ENCODE measurements around the gene RCBTB1.

Gene RCBTB1

DNA sequence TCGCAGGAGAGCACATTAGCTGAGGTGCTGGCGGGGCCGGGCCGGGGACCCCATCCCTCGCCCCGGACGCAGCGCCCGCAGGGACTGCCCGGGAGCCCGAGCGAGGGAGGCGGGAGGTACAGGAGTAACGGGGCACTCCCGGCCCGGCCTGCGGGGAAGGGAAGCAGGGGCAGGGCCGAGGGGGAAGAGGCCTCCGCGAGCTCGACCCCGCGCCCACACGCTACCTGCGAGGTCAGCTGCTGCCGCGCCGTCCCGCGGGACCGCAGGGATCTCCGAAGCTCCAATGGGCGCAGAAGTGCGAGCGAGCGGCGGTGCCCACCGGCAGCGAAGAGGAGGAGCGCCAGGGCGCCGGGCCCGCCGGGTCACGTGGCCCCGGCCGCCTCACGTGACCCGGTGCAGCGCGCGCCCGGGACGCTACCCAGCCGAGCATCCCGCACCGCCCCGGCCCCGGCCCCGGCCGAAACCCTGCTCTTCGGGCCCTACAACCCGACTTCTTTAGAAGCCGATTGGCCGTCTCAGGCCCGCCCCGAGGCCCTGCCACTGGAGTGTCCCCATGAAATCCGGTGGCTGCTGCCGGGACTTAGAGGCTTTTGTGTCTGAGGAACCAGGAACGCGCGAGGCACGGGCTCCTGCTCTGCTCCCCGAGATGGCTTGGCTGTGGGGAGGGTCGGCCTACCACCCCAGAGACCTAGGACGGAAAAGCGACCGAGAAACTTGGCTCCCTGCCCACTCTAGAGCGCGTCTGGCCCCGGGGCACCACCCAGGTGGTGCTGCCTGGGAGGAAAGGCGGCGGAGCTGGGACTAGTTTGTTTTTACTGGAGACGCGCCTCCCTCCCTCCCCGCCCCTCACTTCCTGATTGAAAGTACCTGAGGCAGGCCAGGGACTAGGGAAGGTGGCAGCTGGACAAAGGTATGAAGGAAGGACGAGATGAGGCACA lies at the start of gene RCBTB1:
RCBTB1 (minus strand) TSS at position 339 of the 938 bp plus-strand sequence. CDS start 18,279 bp downstream, outside the sequence.
- DNase-seq (ENCODE audit: low read depth): no peak
- peak within 1 kb of the TSS; percentile 85 for H3K4me3 ChIP-seq (ENCODE audit: low read depth, low read length)
- TF ChIP-seq, protein P1, sequence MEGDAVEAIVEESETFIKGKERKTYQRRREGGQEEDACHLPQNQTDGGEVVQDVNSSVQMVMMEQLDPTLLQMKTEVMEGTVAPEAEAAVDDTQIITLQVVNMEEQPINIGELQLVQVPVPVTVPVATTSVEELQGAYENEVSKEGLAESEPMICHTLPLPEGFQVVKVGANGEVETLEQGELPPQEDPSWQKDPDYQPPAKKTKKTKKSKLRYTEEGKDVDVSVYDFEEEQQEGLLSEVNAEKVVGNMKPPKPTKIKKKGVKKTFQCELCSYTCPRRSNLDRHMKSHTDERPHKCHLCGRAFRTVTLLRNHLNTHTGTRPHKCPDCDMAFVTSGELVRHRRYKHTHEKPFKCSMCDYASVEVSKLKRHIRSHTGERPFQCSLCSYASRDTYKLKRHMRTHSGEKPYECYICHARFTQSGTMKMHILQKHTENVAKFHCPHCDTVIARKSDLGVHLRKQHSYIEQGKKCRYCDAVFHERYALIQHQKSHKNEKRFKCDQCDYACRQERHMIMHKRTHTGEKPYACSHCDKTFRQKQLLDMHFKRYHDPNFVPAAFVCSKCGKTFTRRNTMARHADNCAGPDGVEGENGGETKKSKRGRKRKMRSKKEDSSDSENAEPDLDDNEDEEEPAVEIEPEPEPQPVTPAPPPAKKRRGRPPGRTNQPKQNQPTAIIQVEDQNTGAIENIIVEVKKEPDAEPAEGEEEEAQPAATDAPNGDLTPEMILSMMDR (IDR thresholded peaks at IDR 0.05; ENCODE audit: control insufficient read depth, extremely low read depth, insufficient read depth): no peak

DNA sequence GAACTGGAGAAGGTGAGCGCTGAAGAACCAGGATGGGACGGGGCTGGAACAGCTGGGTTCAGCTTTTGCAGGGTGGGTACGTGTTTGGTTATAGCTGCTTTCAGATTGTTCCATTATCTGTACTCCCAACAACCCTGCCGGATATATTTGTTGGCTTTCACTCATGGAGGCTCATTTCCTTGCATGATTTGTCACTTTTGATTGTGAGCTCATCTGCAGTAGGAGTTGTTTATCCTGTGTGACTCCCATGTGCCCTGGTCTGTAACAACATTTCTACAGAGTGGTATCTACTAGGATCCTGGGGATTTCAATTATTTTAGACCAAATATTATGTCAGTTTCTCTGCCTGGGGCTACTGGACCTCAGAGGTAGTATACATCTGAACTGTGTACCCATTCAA lies 48.4 kb upstream of the RCBTB1 start:
- no peak for DNase-seq (ENCODE audit: low read depth)
- H3K4me3 ChIP-seq (ENCODE audit: low read depth, low read length): no peak overlapping the region
- TF ChIP-seq, protein P1 (IDR thresholded peaks at IDR 0.05; ENCODE audit: control insufficient read depth, extremely low read depth, insufficient read depth): no peak

DNA sequence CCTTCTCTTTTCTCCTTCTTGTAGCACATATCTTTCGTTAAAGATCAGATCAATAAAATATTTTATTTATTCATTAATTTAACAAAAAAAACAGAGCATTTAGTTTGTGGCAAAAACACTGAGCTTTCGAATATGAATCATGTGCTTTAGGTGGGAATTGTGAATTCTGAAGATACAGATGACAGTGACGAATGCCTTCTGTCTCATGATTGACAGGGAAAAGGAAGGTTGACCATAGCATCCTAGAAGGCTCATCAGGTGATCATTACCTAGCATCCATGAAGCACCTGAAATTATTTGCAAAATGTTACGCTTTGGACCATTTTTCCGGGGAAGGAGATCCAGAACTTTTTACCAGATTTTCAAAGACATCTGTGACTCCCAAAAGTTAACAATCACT lies 46.8 kb upstream of the RCBTB1 start:
- H3K4me3 ChIP-seq (ENCODE audit: low read depth, low read length): no peak overlapping the region

DNA sequence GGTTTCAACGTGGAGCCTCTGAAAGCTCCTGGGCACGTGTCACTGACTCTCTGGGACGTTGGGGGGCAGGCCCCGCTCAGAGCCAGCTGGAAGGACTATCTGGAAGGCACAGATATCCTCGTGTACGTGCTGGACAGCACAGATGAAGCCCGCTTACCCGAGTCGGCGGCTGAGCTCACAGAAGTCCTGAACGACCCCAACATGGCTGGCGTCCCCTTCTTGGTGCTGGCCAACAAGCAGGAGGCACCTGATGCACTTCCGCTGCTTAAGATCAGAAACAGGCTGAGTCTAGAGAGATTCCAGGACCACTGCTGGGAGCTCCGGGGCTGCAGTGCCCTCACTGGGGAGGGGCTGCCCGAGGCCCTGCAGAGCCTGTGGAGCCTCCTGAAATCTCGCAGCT lies 45.2 kb upstream of the RCBTB1 start:
- TF ChIP-seq, protein P1 (IDR thresholded peaks at IDR 0.05; ENCODE audit: control insufficient read depth, extremely low read depth, insufficient read depth): no peak
- no peak for DNase-seq (ENCODE audit: low read depth)
- H3K4me3 ChIP-seq (ENCODE audit: low read depth, low read length): no peak overlapping the region

More for the DNA sequence above, 46.8 kb upstream of the RCBTB1 start:
- DNase-seq (ENCODE audit: low read depth): no peak
- TF ChIP-seq, protein P1 (IDR thresholded peaks at IDR 0.05; ENCODE audit: control insufficient read depth, extremely low read depth, insufficient read depth): no peak

DNA sequence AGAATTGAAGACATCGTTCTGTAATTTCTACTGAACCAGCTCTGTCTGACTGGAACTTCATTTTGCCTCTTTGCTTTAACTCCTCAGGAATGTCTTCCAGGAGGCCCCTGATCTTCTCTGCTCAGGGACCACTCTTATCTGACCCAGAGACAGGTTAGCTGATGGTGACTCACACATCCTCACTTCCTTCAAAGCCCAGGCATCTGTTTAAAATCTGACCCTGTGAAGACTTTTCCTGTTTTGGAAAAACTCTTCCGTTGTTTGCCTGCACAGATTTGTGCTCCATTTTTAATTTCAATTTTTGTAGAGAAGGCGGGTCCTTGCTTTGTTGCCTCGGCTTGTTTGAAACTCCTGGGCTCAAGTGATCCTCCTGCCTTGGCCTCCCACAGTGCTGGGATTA lies 44.6 kb upstream of the RCBTB1 start:
- no peak overlapping the region for H3K4me3 ChIP-seq (ENCODE audit: low read depth, low read length)
- no peak for DNase-seq (ENCODE audit: low read depth)
- TF ChIP-seq, protein P1 (IDR thresholded peaks at IDR 0.05; ENCODE audit: control insufficient read depth, extremely low read depth, insufficient read depth): no peak

DNA sequence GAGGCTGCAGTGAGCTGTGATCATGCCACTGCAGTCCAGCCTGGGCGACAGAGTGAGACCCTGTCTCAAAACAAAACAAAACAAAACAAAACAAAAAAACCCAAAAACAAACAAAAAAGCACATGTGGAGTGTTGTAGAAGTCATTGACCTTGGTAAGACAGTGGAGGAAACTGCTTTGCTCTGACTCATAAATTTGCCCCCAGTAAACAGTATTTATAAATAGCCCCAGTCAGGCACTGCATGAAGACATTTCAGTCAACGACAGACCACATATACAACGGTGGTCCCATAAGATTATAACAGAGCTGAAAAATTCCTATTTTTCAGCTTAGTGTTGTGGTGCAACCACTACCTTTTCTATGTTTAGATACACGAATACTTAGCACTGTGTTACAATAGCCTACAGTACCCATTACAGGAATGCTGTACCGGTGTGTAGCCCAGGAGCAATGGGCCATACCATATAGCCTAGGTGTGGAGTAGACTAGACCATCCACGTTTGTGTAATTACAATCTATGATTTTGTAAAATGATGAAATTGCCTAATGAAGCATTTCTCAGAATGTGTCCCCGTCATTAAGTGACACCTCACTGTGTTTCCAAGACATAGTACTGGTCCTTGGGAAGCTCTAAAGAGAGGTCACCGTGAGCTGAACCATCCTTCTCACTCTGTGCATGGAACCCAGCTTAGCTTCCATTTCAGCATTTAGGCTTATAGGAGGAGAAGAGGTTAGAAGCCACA lies 44.0 kb upstream of the RCBTB1 start:
- TF ChIP-seq, protein P1 (IDR thresholded peaks at IDR 0.05; ENCODE audit: control insufficient read depth, extremely low read depth, insufficient read depth): no peak
- DNase-seq (ENCODE audit: low read depth): no peak
- H3K4me3 ChIP-seq (ENCODE audit: low read depth, low read length): no peak overlapping the region

Data from LNCaP clone FGC (cell line).